Stimulated activated CD8-positive, alpha-beta memory T cell treated with anti-CD3 and anti-CD28 coated beads, Interleukin-15, amount 100 ng/mL, for 1 hour (primary cell): ENCODE results near the gene SSC4D.

Source experiments
- DNase-seq: peaks from one replicate; pipeline ENCODE4 v3.0.0-alpha.2; 2020; ENCODE audit warnings: low read depth

SSC4D gene

DNA sequence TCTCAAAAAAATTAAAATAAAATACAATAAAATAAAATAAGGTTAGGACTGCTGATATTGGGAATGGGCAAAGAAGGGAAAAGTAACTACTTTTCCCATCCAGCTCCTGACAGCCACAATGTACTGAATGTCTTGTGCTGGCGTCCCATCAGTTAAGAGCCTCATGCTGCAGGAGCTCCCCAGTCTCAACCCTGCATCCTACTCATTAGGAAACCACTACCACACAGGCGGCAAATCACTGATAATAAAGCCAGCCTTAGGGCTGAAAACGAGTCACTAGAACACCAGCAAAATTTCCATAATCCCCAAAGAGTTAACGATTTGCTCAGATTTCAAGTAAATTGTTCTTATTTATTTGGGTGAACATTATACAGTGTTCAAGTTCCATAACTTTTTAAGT lies 55.0 kb downstream of the SSC4D start:
- no peak for DNase-seq

GRCh38 chr7:76353744-76354143 lies 55.8 kb downstream of the SSC4D start:
- no peak for DNase-seq

DNA sequence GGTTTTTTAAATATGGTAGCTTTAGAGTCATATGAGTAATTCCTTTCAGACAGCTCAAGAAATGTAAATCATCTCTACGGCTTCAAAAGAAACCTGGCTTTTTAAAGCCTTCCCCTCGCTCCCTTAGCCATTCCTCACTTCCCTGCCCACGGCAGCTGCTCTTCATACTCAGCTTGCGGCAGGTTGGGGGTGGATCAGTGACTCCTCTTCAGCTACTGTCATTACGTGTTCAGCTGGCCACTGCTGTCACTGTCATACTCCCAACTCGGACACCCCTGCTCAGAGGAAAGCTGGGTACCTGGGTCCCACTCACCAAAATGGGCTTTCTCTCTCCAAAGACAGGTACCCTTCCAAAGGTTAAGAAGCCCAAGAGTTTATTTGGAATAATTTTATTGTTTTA lies 57.3 kb downstream of the SSC4D start:
- no peak for DNase-seq

DNA sequence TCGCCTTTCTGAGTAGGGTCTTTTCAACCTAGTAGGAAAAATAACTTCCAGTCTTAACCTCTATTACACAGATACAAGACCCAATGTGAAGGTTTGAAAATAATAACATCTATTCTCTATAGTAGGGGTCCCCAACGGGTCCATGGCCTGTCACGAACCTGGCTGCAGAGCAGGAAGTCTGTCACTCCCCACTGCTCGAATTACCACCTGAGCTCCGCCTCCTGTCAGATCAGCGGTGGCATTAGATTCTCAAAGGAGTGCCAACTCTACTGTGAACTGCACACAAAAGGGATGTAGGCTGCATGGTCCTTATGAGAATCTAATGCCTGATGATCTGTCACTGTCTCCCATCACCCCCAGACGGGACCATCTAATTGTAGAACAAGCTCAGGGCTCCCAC lies 58.1 kb downstream of the SSC4D start:
- no peak for DNase-seq

GRCh38 chr7:76349313-76349885 lies 60.1 kb downstream of the SSC4D start:
- no peak for DNase-seq

- DNase-seq = no peak
These were observed 61.8 kb downstream of the SSC4D start for GRCh38 chr7:76347710-76348109.

DNA sequence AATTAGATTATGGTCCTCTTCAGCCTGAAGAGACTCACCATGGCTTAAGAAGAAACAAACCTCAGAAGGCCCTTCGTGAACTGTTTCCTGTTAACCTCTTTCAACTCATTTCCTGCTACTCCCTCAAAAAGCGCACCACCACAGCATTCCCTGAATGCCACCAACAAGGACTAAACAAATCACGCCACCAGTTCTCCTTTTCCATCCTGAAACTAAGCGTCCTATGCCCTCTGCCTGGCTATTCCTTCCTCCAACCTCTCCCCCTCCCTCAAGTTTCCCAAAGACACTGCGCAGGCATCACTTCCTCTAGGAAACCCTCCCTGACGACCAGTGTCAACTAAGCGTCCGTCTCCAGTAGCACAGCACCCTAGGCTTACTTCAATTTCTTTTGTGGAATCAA lies 62.7 kb downstream of the SSC4D start:
- no peak for DNase-seq

DNA sequence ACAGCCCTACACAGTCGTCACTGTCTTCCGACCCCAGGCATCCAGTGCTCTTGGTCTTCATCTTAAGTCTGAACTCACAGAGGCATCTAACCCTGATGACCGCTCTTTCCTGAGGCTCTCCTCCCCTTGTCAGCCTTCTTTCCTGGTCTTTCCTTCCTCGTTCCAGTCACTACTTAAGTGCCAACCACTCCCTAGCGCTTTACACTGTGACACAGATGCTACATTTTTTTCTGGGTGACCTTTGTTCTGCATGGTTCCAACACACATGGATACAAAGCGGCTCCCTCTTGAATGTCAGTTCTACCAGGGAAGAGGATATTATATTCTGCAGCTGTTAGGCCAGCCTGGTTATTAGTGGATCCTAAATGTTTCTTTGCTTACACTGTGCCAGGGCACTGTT lies 63.4 kb downstream of the SSC4D start:
- no peak for DNase-seq

DNA sequence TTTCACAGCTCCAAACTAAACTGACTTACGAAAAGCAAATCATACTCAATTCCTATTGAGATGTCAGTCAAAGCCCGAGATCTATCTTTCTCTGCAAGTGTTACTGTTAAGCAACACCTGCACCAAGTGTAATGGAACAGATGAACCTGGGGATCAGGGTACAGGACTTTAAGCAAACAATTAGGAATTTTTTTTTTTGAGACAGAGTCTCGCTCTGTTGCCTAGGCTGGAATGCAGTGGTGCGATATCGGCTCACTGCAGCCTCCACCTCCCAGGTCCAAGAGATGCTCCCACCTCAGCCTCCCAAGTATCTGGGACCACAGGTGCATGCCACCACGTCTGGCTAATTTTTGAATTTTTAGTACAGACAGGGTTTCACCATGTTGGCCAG lies 65.6 kb downstream of the SSC4D start:
- no peak for DNase-seq

- no peak for DNase-seq
These were observed 66.1 kb downstream of the SSC4D start for GRCh38 chr7:76343294-76343930.

- DNase-seq = no peak
These were observed 67.3 kb downstream of the SSC4D start for GRCh38 chr7:76342222-76342621.

GRCh38 chr7:76340617-76341131 lies 68.8 kb downstream of the SSC4D start:
- no peak for DNase-seq
